GM23338 (cell line): Measurements from ENCODE around the gene NDUFV2. TPM values are rescaled to one million over a fixed set of nuclear protein-coding genes. Genes with fewer than 3 reads are reported as not detected.

Experiments used
- ATAC-seq: fragments of 200-7000 bp; cut with Tn5 transposase; 3 replicates; pipeline ENCODE4 v1.9.1; 2020
- DNase-seq: peaks from one replicate; pipeline ENCODE4 v3.0.0-alpha.2; 2015; ENCODE audit warnings: low spot score
- H2AFZ ChIP-seq: fragments of 200-600 bp; sonication (generic); 2 replicates; pipeline ENCODE4 v1.8.0; 2016; ENCODE audit warnings: antibody characterized with exemption, mild to moderate bottlenecking, moderate library complexity
- H3F3A ChIP-seq: fragments of 200-600 bp; sonication (generic); replicated peaks from 2 replicates; pipeline ENCODE4 v1.8.0; 2017; ENCODE audit warnings: antibody characterized with exemption, mixed run types, low read depth
- H3K27ac ChIP-seq: fragments of 200-600 bp; sonication (generic); 2 replicates; pipeline ENCODE4 v1.6.1; 2016; ENCODE audit warnings: low read depth
- H3K27me3 ChIP-seq: fragments of 200-600 bp; sonication (generic); 2 replicates; pipeline ENCODE4 v1.8.0; 2016; ENCODE audit warnings: mild to moderate bottlenecking, mixed run types, moderate library complexity; ENCODE audit not compliant: insufficient read depth
- H3K36me3 ChIP-seq: fragments of 200-600 bp; sonication (generic); 2 replicates; pipeline ENCODE4 v1.8.0; 2016; ENCODE audit warnings: mild to moderate bottlenecking; ENCODE audit not compliant: insufficient read depth
- H3K4me1 ChIP-seq: fragments of 200-600 bp; sonication (generic); 2 replicates; pipeline ENCODE4 v1.8.0; 2016; ENCODE audit warnings: mild to moderate bottlenecking, moderate library complexity; ENCODE audit not compliant: insufficient read depth
- H3K4me2 ChIP-seq: fragments of 200-600 bp; sonication (generic); 2 replicates; pipeline ENCODE4 v1.7.1; 2017; ENCODE audit warnings: mixed run types
- H3K4me3 ChIP-seq: fragments of 200-600 bp; sonication (generic); 2 replicates; pipeline ENCODE4 v1.6.1; 2016; ENCODE audit warnings: mixed run types
- H3K79me2 ChIP-seq: fragments of 200-600 bp; sonication (generic); replicated peaks from 2 replicates; pipeline ENCODE4 v1.8.0; 2017; ENCODE audit warnings: mild to moderate bottlenecking; ENCODE audit not compliant: insufficient read depth
- H3K9me2 ChIP-seq: fragments of 200-600 bp; sonication (generic); 2 replicates; pipeline ENCODE4 v1.8.0; 2017; ENCODE audit not compliant: insufficient read depth
- H4K20me1 ChIP-seq: fragments of 200-600 bp; sonication (generic); replicated peaks from 2 replicates; pipeline ENCODE4 v1.8.0; 2017; ENCODE audit warnings: mild to moderate bottlenecking; ENCODE audit not compliant: insufficient read depth
- H3K27ac Mint-ChIP-seq: 2 replicates; pipeline ENCODE4 v1.8.0; 2020; ENCODE audit warnings: inconsistent platforms, mild to moderate bottlenecking, moderate library complexity, mixed read lengths
- H3K27me3 Mint-ChIP-seq: 3 replicates; pipeline ENCODE4 v1.8.0; 2022; ENCODE audit warnings: low read depth, mild to moderate bottlenecking, moderate library complexity, mixed read lengths, inconsistent platforms; ENCODE audit not compliant: insufficient read depth, poor library complexity
- H3K36me3 Mint-ChIP-seq: 3 replicates; pipeline ENCODE4 v1.8.0; 2021; ENCODE audit warnings: low read depth, mild to moderate bottlenecking, inconsistent platforms, moderate library complexity, mixed read lengths
- H3K4me1 Mint-ChIP-seq: 3 replicates; pipeline ENCODE4 v1.8.0; 2020; ENCODE audit warnings: mild to moderate bottlenecking, inconsistent platforms, mixed read lengths
- H3K4me3 Mint-ChIP-seq: 3 replicates; pipeline ENCODE4 v1.8.0; 2021; ENCODE audit warnings: moderate library complexity, mild to moderate bottlenecking, inconsistent platforms, mixed read lengths
- H3K9me3 Mint-ChIP-seq: 3 replicates; pipeline ENCODE4 v1.8.0; 2020; ENCODE audit warnings: moderate library complexity, mild to moderate bottlenecking, inconsistent platforms, mixed read lengths
- CREB1 ChIP-seq: fragments of 250-450 bp; sonication (Bioruptor Pico); IDR thresholded peaks from 2 replicates; pipeline ENCODE4 v1.5.0; 2020; ENCODE audit warnings: low read depth, mild to moderate bottlenecking, moderate library complexity
- ETS1 ChIP-seq: IDR thresholded peaks from 2 replicates; pipeline ENCODE4 v1.6.1; 2016; ENCODE audit warnings: antibody characterized with exemption
- EZH2 ChIP-seq: fragments of 200-600 bp; sonication (generic); IDR thresholded peaks from one replicate; pipeline ENCODE4 v1.8.0; 2017; ENCODE audit warnings: antibody characterized with exemption, mild to moderate bottlenecking, low read depth; ENCODE audit not compliant: unreplicated experiment
- EZH2phosphoT487 ChIP-seq: fragments of 200-600 bp; sonication (generic); IDR thresholded peaks from one replicate; pipeline ENCODE4 v1.8.1; 2018; ENCODE audit warnings: antibody characterized with exemption; ENCODE audit not compliant: unreplicated experiment
- JUNB ChIP-seq: IDR thresholded peaks from one replicate; pipeline ENCODE4 v1.6.1; 2016; ENCODE audit warnings: antibody characterized with exemption; ENCODE audit not compliant: unreplicated experiment
- NANOG ChIP-seq: IDR thresholded peaks from 2 replicates; pipeline ENCODE4 v1.6.1; 2016; ENCODE audit warnings: antibody characterized with exemption, borderline replicate concordance
- POLR2AphosphoS5 ChIP-seq: IDR thresholded peaks from 2 replicates; pipeline ENCODE4 v1.6.1; 2016; ENCODE audit warnings: antibody characterized with exemption, low read depth
- REST ChIP-seq: IDR thresholded peaks from one replicate; pipeline ENCODE4 v1.6.1; 2018; ENCODE audit warnings: antibody characterized with exemption; ENCODE audit not compliant: unreplicated experiment
- STAT1 ChIP-seq: IDR thresholded peaks from one replicate; pipeline ENCODE4 v1.6.1; 2016; ENCODE audit warnings: antibody characterized with exemption; ENCODE audit not compliant: unreplicated experiment
- ZNF114 ChIP-seq: fragments of 250-450 bp; sonication (Bioruptor Pico); IDR thresholded peaks from 2 replicates; pipeline ENCODE4 v1.5.0; 2020; ENCODE audit warnings: mild to moderate bottlenecking, moderate library complexity
- ZNF331 ChIP-seq: fragments of 250-450 bp; sonication (Bioruptor Pico); IDR thresholded peaks from 2 replicates; pipeline ENCODE4 v1.5.0; 2020; ENCODE audit warnings: low read depth, mild to moderate bottlenecking, moderate library complexity
- ZNF462 ChIP-seq: fragments of 250-450 bp; sonication (Bioruptor Pico); IDR thresholded peaks from 2 replicates; pipeline ENCODE4 v1.5.0; 2020; ENCODE audit warnings: mild to moderate bottlenecking, moderate library complexity
- polyA plus RNA-seq: library from polyadenylated mRNA; unstranded; fragments of >200 nt; fragmentation: Nextera tagmentation; extraction: Ambion mirVana; gene quantifications from 2 replicates; pipeline ENCODE4 v1.2.1, GENCODE V29; 2016
- total RNA-seq: library from RNA; depleted of rRNA; stranded (reverse); fragments of >200 nt; shearing (Covaris generic); gene quantifications from 2 replicates; pipeline ENCODE4 v1.2.3, GENCODE V29; 2014
- TF ChIP-seq, protein P1 (sequence below), 2 experiments: fragments of 200-600 bp in 1 of 2; sonication (generic) in 1 of 2; conservative IDR thresholded peaks; 2 replicates each; pipeline versions ENCODE4 v1.5.1 to v1.6.1; 2016 to 2017; ENCODE audit warnings: antibody characterized with exemption in 2 of 2, low read depth in 2 of 2, mild to moderate bottlenecking in 2 of 2, moderate library complexity in 1 of 2

Gene NDUFV2
- total and polyA plus RNA-seq, 2 experiments from 2014 or later, result 157 to 577 TPM

DNA sequence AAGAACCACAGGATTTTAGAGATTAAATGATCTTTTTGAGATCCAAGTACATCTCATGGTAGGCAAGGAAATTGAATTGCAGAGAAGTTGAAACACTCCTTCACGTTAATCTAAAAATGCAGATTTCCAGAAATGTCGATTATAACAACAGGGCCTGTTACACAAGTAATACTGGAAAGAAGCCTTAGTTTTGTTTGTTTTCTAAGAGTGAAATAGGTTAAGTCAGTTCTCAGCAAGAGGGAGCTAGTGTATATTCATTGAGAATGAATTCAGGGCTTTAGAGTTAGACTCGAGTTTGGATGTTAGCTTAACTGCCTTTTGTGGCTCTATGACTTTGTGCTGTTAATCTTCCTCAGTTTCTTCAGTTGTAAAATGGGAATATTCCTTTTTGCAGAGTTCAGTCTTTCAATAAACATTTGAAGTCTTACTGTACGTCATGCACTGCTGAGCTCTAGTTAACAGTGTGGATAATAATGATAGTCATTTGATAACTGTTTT is 926 bp downstream of the NDUFV2 start:
- Mint-ChIP-seq H3K27me3 (no peaks in the 10 kb centered on the region), H3K4me3 (peak overlapping the region; percentile 95), H3K27ac (peak overlapping the region; percentile 94), H3K9me3 (no peaks in the 10 kb centered on the region), H3K36me3 (peaks cover 12% of the 10 kb centered on the region; the same call in 2 of the 3 replicates), H3K4me1 (peaks cover 55% of the 10 kb centered on the region)
- Histone ChIP-seq H3K27me3 (no peaks in the 10 kb centered on the region), H3K4me2 (peak overlapping the region; percentile 88), H4K20me1 (peaks cover 11% of the 10 kb centered on the region; the same call in 1 of the 2 replicates), H3K9me2 (no peaks in the 10 kb centered on the region), H3K4me1 (peaks cover 50% of the 10 kb centered on the region), H3K4me3 (peak overlapping the region; percentile 81), H3K36me3 (no peaks in the 10 kb centered on the region), H2AFZ (no peak overlapping the region), H3F3A (no peaks in the 10 kb centered on the region), H3K79me2 (peaks cover 58% of the 10 kb centered on the region), H3K27ac (peak overlapping the region; percentile 93)
- no peak for ATAC-seq
- no peak for DNase-seq
- TF ChIP-seq, protein P1, sequence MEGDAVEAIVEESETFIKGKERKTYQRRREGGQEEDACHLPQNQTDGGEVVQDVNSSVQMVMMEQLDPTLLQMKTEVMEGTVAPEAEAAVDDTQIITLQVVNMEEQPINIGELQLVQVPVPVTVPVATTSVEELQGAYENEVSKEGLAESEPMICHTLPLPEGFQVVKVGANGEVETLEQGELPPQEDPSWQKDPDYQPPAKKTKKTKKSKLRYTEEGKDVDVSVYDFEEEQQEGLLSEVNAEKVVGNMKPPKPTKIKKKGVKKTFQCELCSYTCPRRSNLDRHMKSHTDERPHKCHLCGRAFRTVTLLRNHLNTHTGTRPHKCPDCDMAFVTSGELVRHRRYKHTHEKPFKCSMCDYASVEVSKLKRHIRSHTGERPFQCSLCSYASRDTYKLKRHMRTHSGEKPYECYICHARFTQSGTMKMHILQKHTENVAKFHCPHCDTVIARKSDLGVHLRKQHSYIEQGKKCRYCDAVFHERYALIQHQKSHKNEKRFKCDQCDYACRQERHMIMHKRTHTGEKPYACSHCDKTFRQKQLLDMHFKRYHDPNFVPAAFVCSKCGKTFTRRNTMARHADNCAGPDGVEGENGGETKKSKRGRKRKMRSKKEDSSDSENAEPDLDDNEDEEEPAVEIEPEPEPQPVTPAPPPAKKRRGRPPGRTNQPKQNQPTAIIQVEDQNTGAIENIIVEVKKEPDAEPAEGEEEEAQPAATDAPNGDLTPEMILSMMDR (conservative IDR thresholded peaks at IDR 0.05; ENCODE audit: low read depth in 2 of 2), result no peak; a peak in 1 of 4 replicates
- no peak for TF ChIP-seq EZH2
- no peak for TF ChIP-seq ZNF462
- no peak for TF ChIP-seq JUNB
- no peak for TF ChIP-seq EZH2phosphoT487
- TF ChIP-seq ZNF114, result no peak
- no peak for TF ChIP-seq ZNF331 (CRISPR knock-in tag)
- TF ChIP-seq CREB1 (CRISPR knock-in tag), result no peak
- no peak for TF ChIP-seq REST
- no peak for TF ChIP-seq POLR2AphosphoS5
- no peak for TF ChIP-seq STAT1
- TF ChIP-seq NANOG, result no peak
- no peak for TF ChIP-seq ETS1
